Ascending aorta (tissue), 2 donors: ENCODE measurements around the gene DMD. TPM values are rescaled to one million over a fixed set of nuclear protein-coding genes. Genes with fewer than 3 reads are reported as not detected.

Source experiments
- DNase-seq, 2 donors: peaks; one replicate each; pipeline ENCODE4 v3.0.0-alpha.2; 2019; ENCODE audit warnings: low spot score in 2 of 2
- H3K27ac ChIP-seq, 2 donors: fragments of 200-600 bp; sonication (generic); one replicate each; pipeline ENCODE4 v1.5.1; 2016 to 2017; ENCODE audit warnings: mild to moderate bottlenecking in 1 of 2
- H3K27me3 ChIP-seq: fragments of 200-600 bp; sonication (generic); one replicate; pipeline ENCODE4 v1.5.1; 2017
- H3K36me3 ChIP-seq, 2 donors: fragments of 200-600 bp; sonication (generic); one replicate each; pipeline ENCODE4 v1.5.1; 2016
- H3K4me1 ChIP-seq, 2 donors: fragments of 200-600 bp; sonication (generic); one replicate each; pipeline ENCODE4 v1.5.1; 2016 to 2017; ENCODE audit warnings: mild to moderate bottlenecking in 1 of 2
- H3K4me3 ChIP-seq, 2 donors: fragments of 200-600 bp; sonication (generic); one replicate each; pipeline ENCODE4 v1.5.1; 2016 to 2017; ENCODE audit warnings: mild to moderate bottlenecking in 1 of 2
- H3K9me3 ChIP-seq, 2 donors: fragments of 200-600 bp; sonication (generic); one replicate each; pipeline ENCODE4 v1.5.1; 2016
- intact Hi-C: fragments of 100-400 bp; cut with DNase I; formaldehyde crosslinking; loops from one replicate; pipeline ENCODE4 v1.15.1; 2023
- total RNA-seq: library from RNA; depleted of rRNA; stranded (reverse); fragments of >200 nt; gene quantifications from one replicate; pipeline ENCODE4 v1.1.0, GENCODE V29; 2016
- TF ChIP-seq, protein P1 (sequence below), 3 experiments: fragments of 200-600 bp in 2 of 3; fragments of 450-650 bp in 1 of 3; sonication (generic) in 2 of 3; IDR thresholded peaks; one replicate each; pipeline ENCODE4 v1.5.1; 2016 to 2019; ENCODE audit warnings: antibody characterized with exemption in 3 of 3, mild to moderate bottlenecking in 1 of 3, moderate library complexity in 1 of 3

Gene DMD
- total RNA-seq, 1 donor from 2014 or later: 40.0 TPM

DNA sequence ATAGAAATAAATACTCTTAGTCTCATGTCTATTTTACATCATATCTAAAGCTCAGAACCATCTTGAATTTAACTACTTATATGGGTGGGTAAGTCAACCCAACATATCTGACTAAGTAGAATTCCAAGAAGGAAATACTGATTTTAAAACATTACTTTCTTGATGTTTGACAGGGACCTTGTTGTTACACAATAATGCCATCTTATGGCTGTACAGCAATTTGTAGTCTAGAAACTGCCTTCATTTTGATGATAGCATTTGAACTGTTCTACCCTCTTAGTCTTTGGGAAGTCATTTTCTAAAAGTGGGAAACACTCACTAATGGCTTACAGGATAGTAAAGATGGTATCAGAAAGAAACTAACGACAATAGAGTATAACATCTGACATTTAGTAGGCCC lies 929.5 kb downstream of the DMD start:
- H3K4me3 ChIP-seq: no peak overlapping the region
- peaks cover 0 to 5% of the 10 kb centered on the region in 2 donors for H3K36me3 ChIP-seq
- H3K27ac ChIP-seq: no peak overlapping the region
- TF ChIP-seq, protein P1, sequence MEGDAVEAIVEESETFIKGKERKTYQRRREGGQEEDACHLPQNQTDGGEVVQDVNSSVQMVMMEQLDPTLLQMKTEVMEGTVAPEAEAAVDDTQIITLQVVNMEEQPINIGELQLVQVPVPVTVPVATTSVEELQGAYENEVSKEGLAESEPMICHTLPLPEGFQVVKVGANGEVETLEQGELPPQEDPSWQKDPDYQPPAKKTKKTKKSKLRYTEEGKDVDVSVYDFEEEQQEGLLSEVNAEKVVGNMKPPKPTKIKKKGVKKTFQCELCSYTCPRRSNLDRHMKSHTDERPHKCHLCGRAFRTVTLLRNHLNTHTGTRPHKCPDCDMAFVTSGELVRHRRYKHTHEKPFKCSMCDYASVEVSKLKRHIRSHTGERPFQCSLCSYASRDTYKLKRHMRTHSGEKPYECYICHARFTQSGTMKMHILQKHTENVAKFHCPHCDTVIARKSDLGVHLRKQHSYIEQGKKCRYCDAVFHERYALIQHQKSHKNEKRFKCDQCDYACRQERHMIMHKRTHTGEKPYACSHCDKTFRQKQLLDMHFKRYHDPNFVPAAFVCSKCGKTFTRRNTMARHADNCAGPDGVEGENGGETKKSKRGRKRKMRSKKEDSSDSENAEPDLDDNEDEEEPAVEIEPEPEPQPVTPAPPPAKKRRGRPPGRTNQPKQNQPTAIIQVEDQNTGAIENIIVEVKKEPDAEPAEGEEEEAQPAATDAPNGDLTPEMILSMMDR (IDR thresholded peaks at IDR 0.05): no peak
- no peaks in the 10 kb centered on the region for H3K9me3 ChIP-seq
- no peaks in the 10 kb centered on the region for H3K27me3 ChIP-seq
- no peaks in the 10 kb centered on the region for H3K4me1 ChIP-seq
- intact Hi-C loops: no loop called here
- DNase-seq: no peak

DNA sequence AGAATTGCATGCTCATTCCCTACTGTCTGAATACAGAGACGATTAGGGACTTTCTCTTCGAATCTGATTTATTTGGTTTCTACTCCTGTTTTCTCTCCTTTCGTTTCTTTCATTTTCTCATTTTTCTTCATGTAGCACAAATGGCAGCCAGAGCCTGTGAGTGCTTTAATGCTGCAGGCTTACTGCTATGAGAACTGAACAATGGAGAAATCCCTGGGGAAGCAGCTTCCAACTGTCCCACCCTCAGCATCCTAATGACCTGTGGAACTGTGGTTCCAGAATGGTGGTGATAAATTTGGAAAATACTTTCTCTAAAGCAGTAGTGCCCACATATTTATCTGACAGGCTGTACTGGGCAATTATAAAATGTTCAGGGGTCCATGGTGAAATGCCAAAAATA lies 930.4 kb downstream of the DMD start:
- H3K4me3 ChIP-seq: no peak overlapping the region
- no peak overlapping the region for H3K27ac ChIP-seq
- TF ChIP-seq, protein P1 (IDR thresholded peaks at IDR 0.05): no peak
- H3K36me3 ChIP-seq: no peaks in the 10 kb centered on the region
- no peaks in the 10 kb centered on the region for H3K27me3 ChIP-seq
- no peaks in the 10 kb centered on the region for H3K4me1 ChIP-seq
- no peak for DNase-seq
- intact Hi-C loops: no loop called here
- no peaks in the 10 kb centered on the region for H3K9me3 ChIP-seq

GRCh38 chrX:32280489-32280888 lies 930.9 kb downstream of the DMD start:
- Histone ChIP-seq H3K36me3 (no peaks in the 10 kb centered on the region), H3K9me3 (no peaks in the 10 kb centered on the region), H3K4me3 (no peak overlapping the region), H3K27ac (no peak overlapping the region), H3K4me1 (no peaks in the 10 kb centered on the region), H3K27me3 (no peaks in the 10 kb centered on the region)
- TF ChIP-seq, protein P1 (IDR thresholded peaks at IDR 0.05): no peak
- no peak for DNase-seq
- intact Hi-C loops: no loop called here

DNA sequence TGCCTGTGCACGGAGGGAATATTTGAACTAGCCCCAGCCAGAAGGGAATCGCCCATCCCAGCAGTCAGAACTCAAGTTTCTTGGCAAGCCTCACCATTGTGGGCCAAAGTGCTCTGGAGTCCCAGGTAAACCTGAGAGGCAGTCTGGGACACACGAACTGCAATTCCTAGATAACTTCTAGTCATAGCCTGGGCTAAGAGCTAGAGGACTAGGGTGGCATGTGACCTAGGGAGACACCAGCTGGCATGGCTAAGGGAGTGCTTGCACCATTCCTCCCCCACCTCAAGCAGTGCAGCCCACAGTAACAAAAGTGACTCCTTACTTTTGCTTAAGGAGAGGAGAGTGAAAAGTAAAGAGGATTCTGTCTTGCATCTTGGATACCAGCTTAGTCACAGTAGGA lies 935.2 kb downstream of the DMD start:
- TF ChIP-seq, protein P1 (IDR thresholded peaks at IDR 0.05): no peak
- Histone ChIP-seq H3K4me1 (no peaks in the 10 kb centered on the region), H3K27me3 (no peaks in the 10 kb centered on the region), H3K27ac (no peak overlapping the region), H3K36me3 (no peaks in the 10 kb centered on the region), H3K4me3 (no peak overlapping the region), H3K9me3 (no peaks in the 10 kb centered on the region)
- intact Hi-C loops: no loop called here
- no peak for DNase-seq

DNA sequence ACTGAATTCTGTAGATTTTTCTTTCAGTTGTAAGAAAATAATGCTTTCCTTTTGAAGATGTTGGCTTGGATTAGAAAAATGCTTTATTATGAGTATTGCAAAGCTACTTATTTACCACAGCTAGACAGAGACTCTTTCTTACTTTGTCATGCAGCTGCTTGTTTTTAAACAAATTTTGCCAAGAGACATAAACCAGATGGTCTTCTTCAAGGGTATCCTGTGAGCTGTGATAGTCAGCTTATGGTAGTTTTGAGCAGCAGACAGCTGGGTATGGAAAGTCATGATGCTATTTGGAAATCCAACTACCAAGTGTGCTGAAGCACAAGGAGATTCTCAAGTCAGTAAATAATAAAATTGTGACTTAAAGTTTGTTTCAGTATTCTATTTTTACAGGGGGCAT lies 941.5 kb downstream of the DMD start:
- Histone ChIP-seq H3K36me3 (no peaks in the 10 kb centered on the region), H3K27ac (no peak overlapping the region), H3K27me3 (no peaks in the 10 kb centered on the region), H3K4me1 (no peaks in the 10 kb centered on the region), H3K9me3 (peaks cover 0 to 3% of the 10 kb centered on the region in 2 donors), H3K4me3 (no peak overlapping the region)
- TF ChIP-seq, protein P1 (IDR thresholded peaks at IDR 0.05): no peak
- intact Hi-C loops: no loop called here
- no peak for DNase-seq

DNA sequence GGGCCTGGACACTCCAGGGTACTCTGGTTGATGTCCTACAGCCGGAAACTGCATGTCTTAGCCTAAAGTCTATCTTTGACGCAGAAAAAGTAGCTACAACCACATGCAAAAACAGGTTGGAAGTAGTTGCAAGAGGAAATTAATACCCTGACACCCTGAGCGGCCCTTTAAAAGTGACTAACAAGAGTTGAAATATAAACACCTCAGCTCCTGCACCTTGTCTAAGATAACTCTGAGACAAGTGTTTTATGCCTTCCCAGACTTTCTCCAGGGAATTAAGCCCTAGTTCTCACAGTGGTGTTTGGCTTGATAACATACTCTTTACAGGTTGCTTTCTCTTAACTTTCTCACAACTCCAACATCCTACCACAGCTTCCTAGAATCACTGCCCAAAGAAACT lies 943.1 kb downstream of the DMD start:
- no peak for DNase-seq
- Histone ChIP-seq H3K27me3 (no peaks in the 10 kb centered on the region), H3K9me3 (peaks cover 0 to 5% of the 10 kb centered on the region in 2 donors), H3K4me1 (no peaks in the 10 kb centered on the region), H3K36me3 (no peaks in the 10 kb centered on the region), H3K27ac (no peak overlapping the region), H3K4me3 (no peak overlapping the region)
- intact Hi-C loops: no loop called here
- TF ChIP-seq, protein P1 (IDR thresholded peaks at IDR 0.05): no peak
